HG02981 (cell line): ENCODE measurements around the gene ASPG.

Experiments used
- ATAC-seq: cut with Tn5 transposase; IDR thresholded peaks from one replicate; pipeline ENCODE4 v1.9.1; 2021; ENCODE audit warnings: mild to moderate bottlenecking, moderate library complexity; ENCODE audit not compliant: unreplicated experiment

ASPG gene

DNA sequence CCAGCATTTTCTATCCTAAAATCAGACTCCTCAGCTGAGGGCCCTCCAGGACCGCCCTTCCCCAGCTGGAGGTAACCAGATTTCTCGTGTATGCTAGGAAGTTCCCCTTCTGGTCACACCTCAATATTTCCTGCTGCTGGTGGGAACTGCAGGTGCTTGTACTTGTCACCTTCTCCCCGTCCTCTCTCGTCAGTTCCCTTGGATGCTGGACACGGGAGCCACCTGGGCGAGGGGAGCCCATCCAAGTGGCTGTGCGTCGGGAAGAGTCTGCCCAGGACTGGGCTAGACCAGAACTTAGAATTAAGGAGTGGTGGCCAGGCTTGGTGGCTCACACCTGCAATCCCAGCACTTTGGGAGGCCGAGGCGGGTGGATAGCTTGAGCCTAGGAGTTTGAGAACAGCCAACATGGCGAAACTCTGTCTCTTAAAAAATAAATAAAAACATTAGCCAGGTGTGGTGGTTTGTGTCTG is 29.7 kb downstream of the ASPG start:
- ATAC-seq = no peak

DNA sequence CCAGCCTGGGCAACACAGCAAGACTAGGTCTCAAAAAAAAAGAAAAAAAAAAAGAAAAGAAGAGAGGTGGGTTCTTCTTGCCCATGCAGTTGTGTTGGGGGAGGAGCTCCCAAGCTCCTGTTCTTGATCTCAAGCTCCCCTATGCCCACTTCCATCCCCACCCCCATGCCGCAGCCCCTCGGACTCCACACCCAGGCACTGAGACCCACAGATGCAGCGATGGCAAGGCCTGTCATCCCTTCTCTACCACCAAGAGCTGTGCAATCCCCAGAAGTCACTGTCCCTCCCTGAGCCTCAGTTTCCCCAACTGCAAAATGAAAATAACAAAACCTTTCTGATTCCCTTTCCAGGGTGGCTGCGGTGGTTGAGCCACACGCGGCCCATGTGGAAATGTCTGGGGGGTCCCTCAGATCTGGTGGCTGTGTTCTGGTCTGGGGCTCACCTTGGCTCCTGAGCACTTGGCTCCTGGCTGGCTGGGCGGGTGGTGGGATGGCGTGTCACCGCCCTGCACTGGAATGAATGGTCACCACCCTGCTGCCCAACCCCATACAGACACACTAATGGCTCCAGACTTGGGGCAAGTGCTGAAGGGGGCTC is 30.3 kb downstream of the ASPG start:
- ATAC-seq = no peak

DNA sequence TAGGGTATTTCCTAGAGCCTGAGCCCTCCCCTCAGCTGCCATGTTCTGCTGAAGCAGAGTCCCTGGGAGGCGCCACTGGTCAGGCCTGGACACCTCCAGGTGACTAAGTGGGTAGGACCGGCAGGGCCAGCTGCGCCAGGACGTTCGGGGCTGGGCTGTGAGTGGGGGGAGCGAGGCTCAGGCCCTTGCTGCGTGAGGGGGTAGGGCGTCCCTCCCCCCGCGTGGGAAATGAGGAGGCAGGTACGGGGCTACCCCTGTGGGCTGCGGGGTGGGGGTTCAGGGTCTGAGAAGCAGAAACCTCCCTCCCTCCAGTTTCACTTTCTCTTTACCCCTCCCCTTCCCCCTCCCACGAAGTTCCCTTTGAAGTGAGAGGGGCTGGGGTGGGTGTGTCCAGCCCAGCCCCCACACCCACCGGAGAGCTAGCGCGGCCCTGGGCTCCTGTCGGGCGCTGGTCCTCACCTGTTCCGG is 30.8 kb downstream of the ASPG start:
- ATAC-seq = no peak

DNA sequence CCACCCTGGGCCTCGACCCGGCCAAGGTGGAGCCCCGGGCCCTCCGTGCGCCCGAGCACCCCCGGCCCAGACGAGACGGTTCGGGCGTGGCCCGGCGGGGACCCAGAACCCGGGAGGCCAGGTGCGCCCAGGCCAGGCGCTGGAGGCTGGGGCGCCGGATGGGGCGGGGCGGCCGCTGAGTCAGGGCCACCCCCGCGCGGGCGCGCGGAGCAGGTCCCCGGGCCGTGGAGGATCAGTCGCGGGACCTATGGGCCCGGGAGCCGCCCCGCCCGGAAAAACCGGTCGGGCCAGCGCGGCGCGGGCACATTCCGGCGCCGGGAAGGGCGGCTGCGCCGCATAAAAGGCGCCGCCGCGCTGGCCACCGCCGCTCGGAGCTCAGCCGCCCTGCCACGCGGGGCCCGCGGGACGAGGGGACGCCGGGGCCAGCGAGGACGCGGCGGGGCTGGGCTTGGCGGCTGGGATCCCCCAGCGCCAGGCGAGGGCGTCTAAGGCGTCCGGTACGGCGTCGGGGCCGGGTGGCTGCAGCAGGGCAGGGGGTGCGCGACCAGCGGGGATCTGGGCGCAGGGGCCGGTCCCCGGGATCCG is 31.3 kb downstream of the ASPG start:
- no peak for ATAC-seq

DNA sequence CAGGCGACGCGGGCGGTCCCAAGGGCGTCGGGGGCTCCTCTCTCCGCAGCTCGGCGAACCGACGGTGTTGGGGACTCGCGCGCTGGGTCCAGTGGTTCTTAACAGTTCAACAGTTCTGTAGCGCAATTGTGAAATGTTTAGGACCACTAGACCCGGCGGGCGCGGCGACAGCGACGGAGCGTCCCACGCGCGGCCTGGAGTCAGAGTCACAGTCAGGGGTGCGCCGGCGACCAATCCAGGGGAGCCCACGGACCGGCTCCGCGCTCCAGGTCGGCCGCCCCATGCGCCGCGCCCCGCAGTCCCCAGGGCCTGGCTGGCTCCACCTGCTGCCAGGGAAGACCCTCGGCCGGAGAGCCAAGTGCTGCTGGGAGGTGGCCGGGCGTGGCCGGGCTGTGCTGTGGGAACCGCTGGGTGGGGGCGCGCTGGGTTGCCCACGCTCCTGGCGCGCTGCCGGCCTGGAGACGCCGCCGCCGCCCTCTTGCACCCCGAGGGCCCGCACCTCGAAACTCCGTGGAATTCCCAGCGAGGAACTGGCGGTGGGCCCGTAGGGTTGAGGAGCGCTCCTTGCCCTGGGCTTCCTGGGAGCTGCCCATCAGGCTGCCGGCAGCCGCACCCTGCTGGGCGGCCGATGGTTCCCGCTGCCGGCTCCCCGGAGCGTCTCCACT is 32.0 kb downstream of the ASPG start:
- ATAC-seq = no peak

DNA sequence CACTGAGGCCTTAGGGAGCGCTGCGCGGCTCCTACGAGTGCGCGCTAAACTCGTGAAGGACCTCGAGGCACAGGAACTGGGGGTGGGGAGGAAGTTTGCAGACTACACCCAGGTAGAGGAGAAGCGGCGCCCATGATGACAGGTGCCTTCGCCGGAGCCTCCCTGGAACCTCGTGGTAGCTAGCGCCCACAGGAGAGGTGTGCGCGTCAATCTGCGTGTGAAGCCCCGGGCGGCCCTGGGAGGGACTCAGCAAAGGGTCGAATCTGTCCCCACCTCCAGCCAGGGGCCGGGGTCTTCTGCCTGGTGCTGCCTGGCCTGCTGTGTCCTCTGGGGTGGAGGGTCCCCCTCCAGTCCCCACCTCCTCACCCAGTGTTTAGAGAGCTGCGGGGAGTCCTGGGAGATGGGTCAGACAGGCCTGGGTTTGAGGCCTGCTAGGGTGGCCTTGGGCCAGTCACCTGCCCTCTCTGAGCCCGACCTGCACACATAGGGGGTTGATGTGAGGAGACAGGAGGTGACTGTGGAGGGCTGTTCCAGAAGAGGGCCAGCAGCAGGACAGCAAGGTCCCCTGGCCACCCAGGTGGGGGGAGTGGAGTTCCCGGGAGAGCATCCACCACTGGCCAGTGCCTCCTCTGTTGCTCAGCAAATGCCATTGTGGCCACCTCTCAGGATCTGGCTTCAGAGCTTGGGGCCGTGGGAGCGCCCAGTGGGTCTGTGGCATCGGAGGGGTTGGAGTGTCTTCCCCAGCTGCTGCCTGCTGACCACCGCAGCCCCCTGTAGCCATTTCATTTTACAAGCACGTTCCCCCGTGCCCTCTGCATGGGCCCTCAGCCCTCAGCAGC is 32.7 kb downstream of the ASPG start:
- ATAC-seq = no peak

DNA sequence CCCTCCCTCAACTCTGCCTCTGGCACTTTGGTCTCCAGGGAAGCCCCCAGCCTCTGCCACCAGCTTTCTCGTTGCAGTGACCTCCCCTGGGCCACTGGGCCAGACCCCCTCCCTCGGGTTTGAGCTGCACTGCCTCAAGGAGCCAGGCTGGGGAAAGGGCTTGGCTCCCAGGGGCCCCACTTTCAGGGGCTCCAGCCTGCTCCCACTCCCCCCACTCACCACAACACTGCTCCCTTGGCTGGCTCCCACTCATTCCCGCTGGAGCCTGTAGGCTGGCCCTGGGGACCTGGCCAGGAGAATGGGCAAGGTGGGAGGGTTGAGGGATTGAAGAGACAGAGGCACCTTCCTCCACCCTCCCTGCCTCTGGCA is 33.6 kb downstream of the ASPG start:
- no peak for ATAC-seq

DNA sequence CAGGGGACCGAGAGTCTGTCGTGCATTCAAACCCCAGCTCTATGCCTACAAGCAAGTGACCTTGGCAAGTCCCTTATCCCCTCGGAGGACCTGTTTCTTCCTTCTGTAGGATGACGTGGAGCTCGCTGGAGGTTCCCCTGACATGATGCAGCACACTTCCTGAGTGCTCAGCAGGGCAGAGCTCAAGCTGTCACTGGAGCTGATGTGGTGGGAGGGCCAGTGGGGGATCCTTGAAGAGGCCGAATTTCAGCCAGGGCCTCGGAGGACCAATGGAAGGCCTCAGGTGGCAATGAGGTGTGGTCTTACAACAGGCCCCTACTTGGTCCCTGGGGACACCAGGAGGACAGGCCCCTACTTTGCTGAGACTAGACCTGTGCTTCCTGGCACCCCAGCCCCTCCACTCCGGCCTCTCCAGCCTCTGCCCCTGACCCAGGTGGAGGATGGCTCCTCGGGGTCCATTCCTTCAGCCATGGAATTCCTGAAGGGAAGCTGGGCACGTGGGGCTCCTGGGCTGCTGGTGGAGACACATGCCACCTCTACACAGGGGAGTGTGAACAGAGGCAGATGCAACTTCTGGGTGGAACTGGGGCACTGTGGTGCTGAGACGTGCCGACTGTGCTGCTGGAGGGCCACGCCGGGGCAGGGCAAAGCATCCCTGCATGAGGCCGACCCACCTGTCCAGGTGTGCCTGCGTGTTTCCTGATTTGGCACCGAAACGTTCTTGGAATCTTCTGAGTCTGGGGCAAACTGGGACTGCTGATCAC is 34.2 kb downstream of the ASPG start:
- ATAC-seq = no peak

DNA sequence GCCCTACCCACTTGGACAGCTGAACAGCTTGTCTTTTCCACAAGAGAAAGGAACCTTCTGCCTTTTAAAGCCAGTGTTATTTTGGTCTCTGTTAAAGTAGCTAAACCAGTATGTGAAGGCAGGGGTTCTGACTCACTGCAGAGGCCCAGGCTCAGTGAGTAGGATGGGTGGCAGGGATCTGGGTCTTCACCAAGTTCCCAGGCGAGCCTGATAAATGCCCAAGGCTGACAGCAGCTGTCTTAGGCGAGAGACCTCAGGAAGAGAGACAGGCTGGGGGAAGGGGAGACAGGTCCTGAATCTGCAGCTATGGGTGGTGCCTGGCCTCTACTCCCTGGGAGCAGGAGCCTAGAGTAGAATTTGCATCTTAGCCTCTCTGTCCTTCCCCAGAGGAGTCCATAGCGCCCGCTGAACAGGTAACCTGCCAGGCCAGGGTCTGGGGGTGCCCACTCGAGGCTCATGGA is 34.8 kb downstream of the ASPG start:
- ATAC-seq = no peak

DNA sequence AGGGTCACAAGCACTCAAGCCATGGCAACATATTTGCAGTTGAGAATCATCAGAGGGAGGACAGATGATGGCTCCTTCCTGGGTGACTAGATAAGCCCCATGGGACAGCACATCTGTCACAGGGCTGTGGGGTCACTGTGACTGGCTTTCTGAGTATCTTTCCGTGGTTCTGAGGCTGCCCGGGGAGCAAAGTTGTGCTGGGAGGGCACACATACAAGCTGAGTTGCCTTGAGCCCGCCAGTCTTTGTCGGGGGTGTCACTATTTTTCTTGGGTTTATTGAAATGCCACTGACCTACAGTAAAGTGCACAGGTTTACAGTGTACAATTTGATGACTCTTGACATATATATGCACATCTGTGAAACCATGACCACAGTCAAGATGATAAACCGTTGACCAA is 35.6 kb downstream of the ASPG start:
- no peak for ATAC-seq

DNA sequence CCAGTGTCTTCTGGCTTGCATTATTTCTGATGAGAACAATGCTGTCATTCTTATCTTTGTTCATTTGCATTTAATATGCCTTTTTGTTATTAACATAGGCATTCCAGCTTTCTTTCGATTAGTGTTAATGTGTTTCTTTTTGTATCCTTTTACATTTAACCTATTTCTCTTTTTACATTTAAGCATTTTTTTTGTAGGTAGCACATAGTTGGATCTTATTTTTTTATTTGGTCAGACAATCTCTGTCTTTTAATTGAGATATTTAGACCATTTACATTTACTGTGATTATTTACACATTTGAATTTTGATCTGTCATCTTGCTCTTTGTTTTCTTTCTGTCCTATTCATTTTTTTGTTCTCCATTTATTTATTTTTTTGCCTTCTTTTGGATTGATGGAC is 38.4 kb downstream of the ASPG start:
- no peak for ATAC-seq

DNA sequence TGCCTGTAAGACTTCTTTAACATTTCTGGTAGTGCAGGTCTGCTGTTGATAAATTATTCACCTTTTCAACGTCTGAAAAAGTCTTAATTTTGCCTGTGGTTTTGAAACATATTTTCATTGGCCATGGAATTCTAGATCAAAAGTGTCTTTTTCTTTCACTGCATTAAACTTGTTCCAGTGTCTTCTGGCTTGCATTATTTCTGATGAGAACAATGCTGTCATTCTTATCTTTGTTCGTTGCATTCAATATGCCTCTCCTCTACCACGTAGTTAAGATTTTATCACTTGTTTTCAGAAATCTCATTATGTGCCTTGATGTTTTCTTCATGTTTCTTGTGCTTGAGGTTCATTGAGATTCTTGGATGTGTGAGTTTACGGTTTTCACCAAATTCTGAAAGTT is 39.5 kb downstream of the ASPG start:
- ATAC-seq = no peak

DNA sequence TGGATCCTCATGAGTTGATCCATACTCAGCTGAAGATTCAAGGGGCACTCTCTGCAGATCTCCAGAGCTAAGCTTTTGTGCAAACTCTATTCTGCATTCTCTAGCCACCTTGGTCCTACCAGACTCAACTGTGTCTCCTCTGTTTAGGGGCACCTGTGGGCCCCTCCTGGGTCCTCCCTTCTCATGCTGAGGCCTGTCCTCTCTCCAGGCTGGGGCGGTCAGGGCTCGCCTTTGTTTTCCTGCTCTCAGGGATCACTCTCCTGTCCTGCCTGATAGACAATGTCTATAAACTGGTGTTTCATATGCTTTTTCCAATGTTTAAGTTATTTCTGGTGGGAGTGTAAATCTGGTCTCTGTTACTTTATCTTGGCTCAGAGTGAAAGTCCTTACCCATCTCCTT is 41.3 kb downstream of the ASPG start:
- ATAC-seq = no peak

DNA sequence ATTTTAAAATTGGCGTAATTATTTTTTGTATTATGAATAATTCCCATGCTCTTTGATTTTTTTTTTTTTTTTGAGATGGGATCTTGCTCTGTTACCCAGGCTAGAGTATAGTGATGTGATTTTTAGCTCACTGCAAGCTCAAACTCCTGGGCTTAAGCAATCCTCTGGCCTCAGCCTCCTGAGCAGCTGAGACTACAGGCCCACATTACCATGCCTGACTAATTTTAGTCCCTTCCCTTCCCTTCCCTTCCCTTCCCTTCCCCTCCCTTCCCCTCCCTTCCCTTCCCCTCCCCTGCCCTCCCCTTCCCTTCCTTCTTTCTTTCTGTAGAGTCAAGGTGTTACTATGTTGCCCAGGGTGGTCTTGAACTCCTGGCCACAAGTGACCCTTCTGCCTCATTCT is 43.5 kb downstream of the ASPG start:
- no peak for ATAC-seq

DNA sequence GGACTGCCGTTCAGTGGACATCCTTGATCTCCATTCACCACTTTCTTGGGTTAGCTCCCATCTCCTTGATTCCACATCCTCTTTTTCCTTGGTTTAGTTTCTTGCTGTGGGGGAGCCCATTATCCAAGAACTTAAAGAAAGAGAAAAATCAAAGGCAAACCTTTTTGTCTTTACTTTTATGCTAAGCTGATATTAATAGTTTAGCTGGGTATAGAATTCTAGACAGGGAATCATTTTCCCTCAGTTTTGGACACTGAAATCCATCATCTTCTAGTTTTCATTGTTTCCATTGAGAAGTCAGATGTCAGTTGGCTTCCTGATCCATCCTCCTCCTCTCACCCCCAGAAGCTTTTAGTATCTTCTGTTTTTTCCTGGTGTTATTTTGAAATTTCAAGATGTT is 44.1 kb downstream of the ASPG start:
- no peak for ATAC-seq

DNA sequence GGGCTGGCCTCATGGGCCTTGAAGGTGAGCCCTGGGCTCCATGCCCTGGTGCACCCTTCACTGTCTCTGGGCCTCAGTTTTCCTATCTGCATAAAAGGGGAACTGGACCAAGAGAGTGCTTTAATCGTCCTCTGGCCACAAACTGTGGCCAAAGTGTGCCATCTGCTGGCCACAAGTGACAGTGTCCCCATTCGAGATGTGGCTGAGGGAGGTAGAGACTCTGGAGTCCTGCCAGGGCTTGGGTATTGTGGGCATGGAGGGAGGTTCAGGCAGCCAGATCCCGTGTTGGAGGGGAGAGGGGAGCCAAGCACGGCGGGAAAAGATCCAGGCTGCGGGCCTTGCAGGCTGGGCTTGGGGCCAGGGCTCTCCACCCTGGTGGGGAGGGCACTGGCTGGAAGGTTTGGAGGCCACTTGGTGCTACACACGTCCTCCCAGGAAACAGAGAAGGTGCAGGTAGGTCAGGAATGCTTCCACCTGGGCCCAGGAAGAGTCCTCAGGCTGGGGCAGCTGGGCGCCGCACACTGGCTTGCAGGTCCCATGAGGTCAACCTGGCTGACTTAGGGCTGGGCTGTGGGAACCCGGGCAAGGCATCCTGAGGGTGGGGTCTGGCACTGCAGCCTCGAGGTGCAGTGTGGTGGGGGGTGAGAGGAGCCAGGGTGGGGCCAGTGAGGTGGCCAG is 45.6 kb downstream of the ASPG start:
- no peak for ATAC-seq

DNA sequence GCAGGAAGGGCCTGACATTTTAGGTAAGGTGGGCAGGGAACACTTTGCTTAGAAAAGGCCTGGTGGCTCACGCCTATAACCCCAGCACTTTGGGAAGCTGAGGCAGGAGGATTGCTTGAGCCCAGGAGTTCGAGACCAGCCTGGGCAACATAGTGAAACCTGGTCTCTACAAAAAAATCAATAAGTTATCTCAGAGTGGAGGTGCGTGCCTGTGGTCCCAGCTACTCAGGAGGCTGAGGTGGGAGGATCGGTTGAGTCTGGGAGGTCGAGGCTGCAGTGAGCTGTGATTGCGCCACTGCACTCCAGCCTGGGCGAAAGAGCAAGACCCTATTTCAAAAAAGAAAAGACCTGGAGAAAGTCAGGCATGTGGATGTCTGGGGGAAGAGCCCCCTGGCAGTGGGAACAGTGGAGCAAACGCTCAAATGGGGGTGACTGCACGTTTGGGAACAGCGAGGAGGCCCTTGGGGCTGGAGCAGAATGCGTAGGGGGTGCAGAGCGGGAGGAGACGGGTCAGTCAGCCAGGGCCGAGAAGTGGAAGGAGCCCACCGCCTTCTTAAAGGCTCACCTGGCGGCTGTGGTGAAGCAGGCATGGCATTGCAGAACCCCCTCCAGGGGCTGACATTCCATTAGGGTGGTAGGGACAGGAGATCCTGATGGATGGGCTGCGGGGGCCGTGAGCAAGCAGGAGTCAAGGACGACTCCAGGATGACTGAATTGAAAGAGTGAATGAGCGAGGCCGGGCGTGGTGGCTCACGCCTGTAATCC is 46.6 kb downstream of the ASPG start:
- no peak for ATAC-seq

DNA sequence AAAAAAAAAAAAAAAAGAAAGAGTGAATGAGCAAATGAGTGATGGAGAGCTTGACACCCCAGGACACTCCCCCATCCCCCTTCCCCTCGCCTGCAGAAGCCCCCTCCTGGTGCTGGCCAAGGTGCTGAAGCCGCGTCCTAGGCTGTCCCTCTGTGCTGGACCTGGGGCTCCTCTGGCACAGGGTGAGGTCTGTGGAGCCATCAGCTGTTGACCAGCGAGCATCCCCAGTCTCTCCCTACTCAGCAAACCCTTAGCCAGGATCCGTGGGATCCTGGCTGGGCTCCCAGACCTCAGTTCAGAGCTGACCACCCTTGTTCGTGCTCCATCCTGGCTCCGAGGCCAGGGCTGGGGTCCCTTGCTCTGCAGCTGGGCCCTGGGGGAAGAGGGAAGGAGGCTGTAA is 47.5 kb downstream of the ASPG start:
- no peak for ATAC-seq

DNA sequence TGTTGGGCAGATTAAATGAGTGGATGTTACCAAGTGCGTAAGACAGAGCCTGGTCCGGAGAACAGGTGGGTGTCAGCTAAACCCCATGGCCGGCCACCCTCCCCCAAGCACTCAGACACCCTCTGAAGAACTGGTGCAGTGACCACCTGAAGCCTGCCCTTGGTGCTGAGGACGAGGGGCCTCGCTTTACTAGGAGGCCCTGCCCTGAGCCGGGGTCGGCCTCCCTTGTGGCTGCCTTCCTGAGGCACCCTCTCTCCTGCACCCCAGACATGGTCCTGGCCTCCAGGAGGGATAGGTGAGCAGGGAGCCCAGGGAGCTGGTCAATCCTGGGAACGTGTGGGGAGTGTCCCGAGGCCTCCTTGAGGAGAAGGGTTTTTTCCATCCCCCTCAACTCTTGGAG is 48.0 kb downstream of the ASPG start:
- ATAC-seq = no peak
